Naive B cell (primary cell): ENCODE data around the gene MRPL52. TPM values are rescaled to one million over a fixed set of nuclear protein-coding genes. Genes with fewer than 3 reads are reported as not detected.
"Not testable (repeated sequence)": the region's sequence is repeated elsewhere in the genome, so short reads cannot be mapped to it uniquely, and the experiment has no call there.

ENCODE experiments used
- ATAC-seq, 2 donors: fragments of 150-1000 bp; cut with Tn5 transposase; 2 replicates each; pipeline ENCODE4 v1.10.0; 2021; ENCODE audit warnings: low read depth in 2 of 2, mild to moderate bottlenecking in 2 of 2, moderate library complexity in 2 of 2
- DNase-seq: peaks from one replicate; pipeline ENCODE4 v3.0.0; 2022
- H3K27ac Mint-ChIP-seq, 6 donors: one replicate each; pipeline ENCODE4 v1.8.0; 2020 to 2022; ENCODE audit warnings: mild to moderate bottlenecking in 6 of 6, mixed read lengths in 6 of 6, moderate library complexity in 5 of 6, inconsistent platforms in 2 of 6
- H3K27me3 Mint-ChIP-seq, 3 donors: one replicate each; pipeline ENCODE4 v1.8.0; 2021 to 2022; ENCODE audit warnings: mixed read lengths in 3 of 3, mild to moderate bottlenecking in 1 of 3
- H3K36me3 Mint-ChIP-seq, 2 donors: one replicate each; pipeline ENCODE4 v1.8.0; 2020 to 2022; ENCODE audit warnings: mixed read lengths in 2 of 2, inconsistent platforms in 1 of 2, mild to moderate bottlenecking in 1 of 2
- H3K4me1 Mint-ChIP-seq, 3 donors: one replicate each; pipeline ENCODE4 v1.8.0; 2020 to 2022; ENCODE audit warnings: mixed read lengths in 3 of 3, inconsistent platforms in 1 of 3, mild to moderate bottlenecking in 1 of 3, moderate library complexity in 1 of 3
- H3K4me3 Mint-ChIP-seq, 8 donors: one replicate each; pipeline ENCODE4 v1.8.0; 2020 to 2022; ENCODE audit warnings: mild to moderate bottlenecking in 8 of 8, mixed read lengths in 8 of 8, moderate library complexity in 8 of 8, inconsistent platforms in 2 of 8
- H3K9me3 Mint-ChIP-seq, 7 donors: one replicate each; pipeline ENCODE4 v1.8.0; 2020 to 2022; ENCODE audit warnings: mixed read lengths in 7 of 7, mild to moderate bottlenecking in 5 of 7, inconsistent platforms in 2 of 7, moderate library complexity in 1 of 7
- polyA plus RNA-seq, 6 donors: library from polyadenylated mRNA; unstranded; fragments of 300-500 nt; fragmentation: Illumina TruSeq; gene quantifications; one replicate each; pipeline ENCODE4 v1.2.3, GENCODE V29; 2021; ENCODE audit warnings: low read depth in 6 of 6

MRPL52 gene
- polyA plus RNA-seq, 6 donors from 2014 or later, result 75.0 to 232 (median 186) TPM

- Mint-ChIP-seq H3K27ac (peak overlapping the region in 4 of 6 donors; percentile 17 to 72 (median 66)), H3K4me1 (peaks cover 57 to 96% (median 78%) of the 10 kb centered on the region in 3 donors), H3K4me3 (no peak overlapping the region), H3K9me3 (peaks cover 0 to 3% (median 0%) of the 10 kb centered on the region in 7 donors), H3K27me3 (no peaks in the 10 kb centered on the region), H3K36me3 (peaks cover 6 to 12% of the 10 kb centered on the region in 2 donors)
- ATAC-seq (no peak), DNase-seq (no peak)
These were observed 31.2 kb upstream of the MRPL52 start for GRCh38 chr14:22798528-22798927.

- no peak for DNase-seq
- ATAC-seq, result no peak
- H3K27me3 Mint-ChIP-seq, result no peaks in the 10 kb centered on the region
- H3K27ac Mint-ChIP-seq, result peak overlapping the region in 2 of 6 donors; percentile 29 to 46
- no peak overlapping the region for H3K4me3 Mint-ChIP-seq
- peaks cover 58 to 96% (median 84%) of the 10 kb centered on the region in 3 donors for H3K4me1 Mint-ChIP-seq
- peaks cover 0 to 2% (median 0%) of the 10 kb centered on the region in 7 donors for H3K9me3 Mint-ChIP-seq
- H3K36me3 Mint-ChIP-seq, result peaks cover 6 to 12% of the 10 kb centered on the region in 2 donors
These were observed 29.3 kb upstream of the MRPL52 start for GRCh38 chr14:22800346-22800745.

- DNase-seq, result no peak
- H3K4me3 Mint-ChIP-seq, result peak overlapping the region in 1 of 8 donors; percentile 71
- H3K27ac Mint-ChIP-seq, result peak overlapping the region in 2 of 6 donors; percentile 68 to 93
- peaks cover 57 to 91% (median 74%) of the 10 kb centered on the region in 3 donors for H3K4me1 Mint-ChIP-seq
- no peak for ATAC-seq
- H3K27me3 Mint-ChIP-seq, result no peaks in the 10 kb centered on the region
- peaks cover 0 to 2% (median 0%) of the 10 kb centered on the region in 7 donors for H3K9me3 Mint-ChIP-seq
- peaks cover 6 to 12% of the 10 kb centered on the region in 2 donors for H3K36me3 Mint-ChIP-seq
These were observed 28.0 kb upstream of the MRPL52 start for GRCh38 chr14:22801716-22802115.

- Mint-ChIP-seq H3K9me3 (peaks cover 0 to 2% (median 0%) of the 10 kb centered on the region in 7 donors), H3K36me3 (peaks cover 6 to 12% of the 10 kb centered on the region in 2 donors), H3K4me3 (peak overlapping the region; percentile 64 to 93 (median 80)), H3K27ac (peak overlapping the region; percentile 89 to 99 (median 93)), H3K4me1 (peaks cover 67 to 92% (median 78%) of the 10 kb centered on the region in 3 donors), H3K27me3 (no peaks in the 10 kb centered on the region)
- ATAC-seq (peak; percentile 90 to 91), DNase-seq (peak; percentile 29)
These were observed 26.6 kb upstream of the MRPL52 start for GRCh38 chr14:22802860-22803686.

- Mint-ChIP-seq H3K27me3 (no peaks in the 10 kb centered on the region), H3K9me3 (peaks cover 0 to 2% (median 0%) of the 10 kb centered on the region in 7 donors), H3K4me3 (peak overlapping the region; percentile 64 to 93 (median 80)), H3K27ac (peak overlapping the region; percentile 57 to 99 (median 91)), H3K4me1 (peaks cover 64 to 92% (median 78%) of the 10 kb centered on the region in 3 donors), H3K36me3 (peaks cover 6 to 12% of the 10 kb centered on the region in 2 donors)
- peak; percentile 50 to 52 for ATAC-seq
- no peak for DNase-seq
These were observed 26.1 kb upstream of the MRPL52 start for GRCh38 chr14:22803687-22803974.

GRCh38 chr14:22805235-22805634, 24.5 kb upstream of the MRPL52 start:
- H3K9me3 Mint-ChIP-seq, H3K27me3 Mint-ChIP-seq, DNase-seq, ATAC-seq, H3K36me3 Mint-ChIP-seq: not testable (repeated sequence)
- Mint-ChIP-seq H3K27ac (peak overlapping the region in 1 of 6 donors; percentile 93), H3K4me1 (peaks cover 53 to 90% (median 69%) of the 10 kb centered on the region in 3 donors), H3K4me3 (peak overlapping the region in 4 of 8 donors; percentile 3 to 93 (median 47))

- peaks cover 0 to 3% of the 10 kb centered on the region in 2 donors for H3K36me3 Mint-ChIP-seq
- H3K4me3 Mint-ChIP-seq, result peak overlapping the region in 3 of 8 donors; percentile 36 to 44 (median 40)
- peak overlapping the region in 5 of 6 donors; percentile 0 to 87 (median 57) for H3K27ac Mint-ChIP-seq
- peaks cover 57 to 88% (median 70%) of the 10 kb centered on the region in 3 donors for H3K4me1 Mint-ChIP-seq
- peaks cover 0 to 2% (median 0%) of the 10 kb centered on the region in 7 donors for H3K9me3 Mint-ChIP-seq
- DNase-seq (no peak), ATAC-seq (no peak)
- no peaks in the 10 kb centered on the region for H3K27me3 Mint-ChIP-seq
These were observed 22.1 kb upstream of the MRPL52 start for GRCh38 chr14:22807432-22808087.

- Mint-ChIP-seq H3K36me3 (no peaks in the 10 kb centered on the region), H3K9me3 (no peaks in the 10 kb centered on the region), H3K27me3 (no peaks in the 10 kb centered on the region), H3K27ac (peak overlapping the region; percentile 0 to 78 (median 54)), H3K4me3 (peak overlapping the region in 4 of 8 donors; percentile 24 to 51 (median 36)), H3K4me1 (peaks cover 54 to 88% (median 69%) of the 10 kb centered on the region in 3 donors)
- ATAC-seq, result no peak
- DNase-seq, result no peak
These were observed 21.1 kb upstream of the MRPL52 start for GRCh38 chr14:22808388-22809209.

- Mint-ChIP-seq H3K4me1 (peaks cover 52 to 87% (median 68%) of the 10 kb centered on the region in 3 donors), H3K9me3 (peaks cover 0 to 2% (median 0%) of the 10 kb centered on the region in 7 donors), H3K27me3 (no peaks in the 10 kb centered on the region), H3K27ac (peak overlapping the region in 5 of 6 donors; percentile 68 to 98 (median 84)), H3K4me3 (peak overlapping the region; percentile 23 to 91 (median 57)), H3K36me3 (no peaks in the 10 kb centered on the region)
- DNase-seq (no peak), ATAC-seq (peak; percentile 61)
These were observed 18.0 kb upstream of the MRPL52 start for GRCh38 chr14:22811722-22812121.

GRCh38 chr14:22812744-22813143, 16.9 kb upstream of the MRPL52 start:
- Mint-ChIP-seq H3K27me3 (no peaks in the 10 kb centered on the region), H3K4me1 (peaks cover 44 to 83% (median 60%) of the 10 kb centered on the region in 3 donors), H3K9me3 (peaks cover 0 to 2% (median 0%) of the 10 kb centered on the region in 7 donors), H3K36me3 (no peaks in the 10 kb centered on the region), H3K27ac (peak overlapping the region; percentile 27 to 98 (median 77)), H3K4me3 (peak overlapping the region in 7 of 8 donors; percentile 30 to 82 (median 62))
- no peak for DNase-seq
- no peak for ATAC-seq

- Mint-ChIP-seq H3K9me3 (peaks cover 0 to 2% (median 0%) of the 10 kb centered on the region in 7 donors), H3K36me3 (no peaks in the 10 kb centered on the region), H3K27me3 (no peaks in the 10 kb centered on the region), H3K4me3 (peak overlapping the region in 7 of 8 donors; percentile 30 to 82 (median 62)), H3K27ac (peak overlapping the region; percentile 27 to 98 (median 77)), H3K4me1 (peaks cover 41 to 83% (median 59%) of the 10 kb centered on the region in 3 donors)
- ATAC-seq (no peak), DNase-seq (no peak)
These were observed 16.5 kb upstream of the MRPL52 start for GRCh38 chr14:22813145-22813544.

- Mint-ChIP-seq H3K4me3 (peak overlapping the region in 7 of 8 donors; percentile 48 to 87 (median 72)), H3K36me3 (no peaks in the 10 kb centered on the region), H3K9me3 (peaks cover 0 to 2% (median 0%) of the 10 kb centered on the region in 7 donors), H3K27me3 (no peaks in the 10 kb centered on the region), H3K4me1 (peaks cover 46 to 81% (median 60%) of the 10 kb centered on the region in 3 donors), H3K27ac (peak overlapping the region in 3 of 6 donors; percentile 64 to 86 (median 85))
- no peak for DNase-seq
- ATAC-seq, result no peak
These were observed 15.3 kb upstream of the MRPL52 start for GRCh38 chr14:22814373-22814772.
